GM12878 (cell line): Measurements from ENCODE around the gene C5orf34. TPM values are rescaled to one million over a fixed set of nuclear protein-coding genes. Genes with fewer than 3 reads are reported as not detected.

Experiments
- ATAC-seq: fragments of 200-7000 bp; cut with Tn5 transposase; 3 replicates; pipeline ENCODE4 v1.9.1; 2020; ENCODE audit warnings: mild to moderate bottlenecking, moderate library complexity
- BruUV-seq: library from RNA; stranded (reverse); fragments of 400-500 nt; replicated peaks from 2 replicates; lab custom pipeline; 2021; lab: Mats Ljungman, UMichigan
- CTCF ChIA-PET: fragments of 300-600 bp; sonication (Branson Sonifier 250); formaldehyde crosslinking; extraction: SDS; loops from one replicate; lab custom pipeline; 2021; ENCODE audit warnings: inconsistent platforms; lab: Yijun Ruan, JAX
- POLR2A ChIA-PET: fragments of 350-600 bp; formaldehyde crosslinking; extraction: SDS; loops from one replicate; lab custom pipeline; 2021; ENCODE audit warnings: inconsistent platforms; lab: Charles Lee
- RAD21 ChIA-PET: fragments of 300-600 bp; sonication (Branson Sonifier 250); formaldehyde crosslinking; loops from one replicate; lab custom pipeline; 2023; ENCODE audit warnings: antibody characterized with exemption; ENCODE audit not compliant: unreplicated experiment; lab: Charles Lee
- SMC1A ChIA-PET: fragments of 300-600 bp; sonication (Branson Sonifier 250); formaldehyde crosslinking; loops from one replicate; lab custom pipeline; 2023; ENCODE audit not compliant: unreplicated experiment, uncharacterized antibody; lab: Charles Lee
- DNase-seq: peaks from one replicate; pipeline ENCODE4 v3.0.0-alpha.2; 2011; ENCODE audit warnings: low read depth, low spot score
- FAIRE-seq: peaks from 3 replicates; lab custom pipeline; 2011; peaks lifted over from hg19 to GRCh38; lab: Jason Lieb, UNC
- H2AFZ ChIP-seq: 2 replicates; pipeline ENCODE4 v1.6.0; 2011; ENCODE audit warnings: low read depth, low read length, control low read depth; ENCODE audit not compliant: control insufficient read depth
- H3K27ac ChIP-seq: 2 replicates; pipeline ENCODE4 v1.5.1; 2011; ENCODE audit warnings: control low read depth; ENCODE audit not compliant: control insufficient read depth, insufficient read depth
- H3K27me3 ChIP-seq, 2 experiments: replicated peaks in 1 of 2; 2 replicates each; pipeline versions ENCODE4 v1.6.0 to v1.6.1; 2011; ENCODE audit warnings: low read length in 1 of 2; ENCODE audit not compliant: control insufficient read depth in 2 of 2, insufficient read depth in 2 of 2
- H3K36me3 ChIP-seq, 2 experiments: 2 replicates each; pipeline ENCODE4 v1.5.1; 2011; ENCODE audit warnings: low read length in 1 of 2; ENCODE audit not compliant: control insufficient read depth in 2 of 2, insufficient read depth in 2 of 2
- H3K4me1 ChIP-seq: 2 replicates; pipeline ENCODE4 v1.6.1; 2011; ENCODE audit warnings: mild to moderate bottlenecking, low read length, moderate library complexity, mixed read lengths; ENCODE audit not compliant: control insufficient read depth, insufficient read depth
- H3K4me2 ChIP-seq: 2 replicates; pipeline ENCODE4 v1.6.0; 2011; ENCODE audit warnings: control low read depth; ENCODE audit not compliant: control insufficient read depth, insufficient read depth
- H3K4me3 ChIP-seq: fragments of 200-600 bp; sonication (generic); 2 replicates; pipeline ENCODE4 v1.5.1; 2016
- H3K79me2 ChIP-seq: 2 replicates; pipeline ENCODE4 v1.6.0; 2011; ENCODE audit warnings: low read length; ENCODE audit not compliant: control insufficient read depth, insufficient read depth
- H3K9ac ChIP-seq: 2 replicates; pipeline ENCODE4 v1.8.0; 2011; ENCODE audit warnings: low read length, control low read depth, mixed read lengths; ENCODE audit not compliant: control insufficient read depth, insufficient read depth
- H3K9me3 ChIP-seq: replicated peaks from 3 replicates; pipeline ENCODE4 v1.5.1; 2011; ENCODE audit warnings: mild to moderate bottlenecking, low read length; ENCODE audit not compliant: control insufficient read depth, insufficient read depth
- H4K20me1 ChIP-seq: 2 replicates; pipeline ENCODE4 v1.6.0; 2011; ENCODE audit not compliant: control insufficient read depth, insufficient read depth
- BMI1 ChIP-seq: fragments of 450-650 bp; IDR thresholded peaks from 2 replicates; pipeline ENCODE4 v1.6.1; 2016; ENCODE audit warnings: mild to moderate bottlenecking, moderate library complexity, borderline replicate concordance
- EED ChIP-seq: sonication (generic); IDR thresholded peaks from 2 replicates; pipeline ENCODE4 v1.6.1; 2016; ENCODE audit warnings: antibody characterized with exemption, low read depth
- ELK1 ChIP-seq: IDR thresholded peaks from 2 replicates; pipeline ENCODE4 v1.6.1; 2012; ENCODE audit warnings: low read depth, low read length, improper control_type of control experiment
- HDGF ChIP-seq: fragments of 450-650 bp; IDR thresholded peaks from 2 replicates; pipeline ENCODE4 v1.6.1; 2016; ENCODE audit warnings: antibody characterized with exemption
- MTA2 ChIP-seq: fragments of 450-650 bp; IDR thresholded peaks from 2 replicates; pipeline ENCODE4 v1.6.1; 2016; ENCODE audit warnings: low read depth, mild to moderate bottlenecking, moderate library complexity
- NFYB ChIP-seq: IDR thresholded peaks from 2 replicates; pipeline ENCODE4 v1.6.1; 2011; ENCODE audit warnings: low read depth, mild to moderate bottlenecking, low read length, improper control_type of control experiment, moderate library complexity; ENCODE audit not compliant: insufficient read depth
- NR2C2 ChIP-seq: IDR thresholded peaks from 2 replicates; pipeline ENCODE4 v1.6.1; 2011; ENCODE audit warnings: borderline replicate concordance, low read depth; ENCODE audit not compliant: control insufficient read depth, insufficient read length
- PKNOX1 ChIP-seq: fragments of 450-650 bp; IDR thresholded peaks from 2 replicates; pipeline ENCODE4 v1.6.1; 2016; ENCODE audit warnings: mild to moderate bottlenecking
- TAF1 ChIP-seq: IDR thresholded peaks from 2 replicates; pipeline ENCODE4 v1.6.1; 2011; ENCODE audit warnings: mild to moderate bottlenecking, low read depth, low read length, borderline replicate concordance
- USF1 ChIP-seq: IDR thresholded peaks from 2 replicates; pipeline ENCODE4 v1.6.1; 2011; ENCODE audit warnings: borderline replicate concordance, low read depth, mild to moderate bottlenecking, moderate library complexity, mixed read lengths, low read length; ENCODE audit not compliant: insufficient read depth; ENCODE audit errors: extremely low read length
- USF2 ChIP-seq: IDR thresholded peaks from 2 replicates; pipeline ENCODE4 v1.6.1; 2011; ENCODE audit warnings: low read depth, low read length, improper control_type of control experiment, borderline replicate concordance
- ZBTB11 ChIP-seq: fragments of 450-650 bp; formaldehyde crosslinking; IDR thresholded peaks from 2 replicates; pipeline ENCODE4 v1.5.0; 2022; ENCODE audit warnings: mild to moderate bottlenecking, missing genetic modification characterization
- ZNF24 ChIP-seq: fragments of 450-650 bp; IDR thresholded peaks from 2 replicates; pipeline ENCODE4 v1.6.1; 2017; ENCODE audit warnings: antibody characterized with exemption, mild to moderate bottlenecking
- ZZZ3 ChIP-seq: IDR thresholded peaks from 2 replicates; pipeline ENCODE4 v1.6.1; 2011; ENCODE audit warnings: low read depth; ENCODE audit not compliant: control insufficient read depth, insufficient read length
- WGBS: methylation state at CpG from one replicate; pipeline ENCODE4 v1.1.6; 2016; ENCODE audit warnings: low lambda C conversion rate; ENCODE audit not compliant: insufficient replicate concordance, insufficient coverage; ENCODE audit errors: missing lambda C conversion rate; 5-methylcytosine and 5-hydroxymethylcytosine counted together
- in situ Hi-C: fragments of 300-500 bp; cut with MboI; formaldehyde crosslinking; loops from 9 replicates; pipeline ENCODE4 v1.14.3; 2018; ENCODE audit warnings: mixed read lengths
- intact Hi-C: fragments of 100-400 bp; cut with micrococcal nuclease; formaldehyde crosslinking; loops from one replicate; pipeline ENCODE4 v1.14.2; 2022; ENCODE audit not compliant: unreplicated experiment
- polyA plus RNA-seq, 11 experiments: library from polyadenylated mRNA; depleted of rRNA in 4 of 11; unstranded in 6 of 11; stranded (reverse) in 5 of 11; fragments of >200 nt; fragmentation: Nextera tagmentation in 4 of 11; fragmentation: Illumina TruSeq in 1 of 11; extraction: Ambion mirVana in 4 of 11; extraction: Trizol in 1 of 11; gene quantifications; 1 replicate in 1 of 11; 2 replicates in 10 of 11; pipeline versions ENCODE4 v1.2.1 to v1.2.3, GENCODE V29; 2011 to 2016; ENCODE audit warnings: inconsistent platforms in 2 of 11, missing spikeins in 2 of 11, low read depth in 1 of 11
- total RNA-seq, 4 experiments: library from RNA; depleted of rRNA in 3 of 4; stranded (reverse); fragments of >200 nt in 3 of 4; fragmentation: Illumina TruSeq in 1 of 4; extraction: Trizol in 1 of 4; gene quantifications; 2 replicates each; pipeline versions ENCODE4 v1.2.1 to v1.2.3, GENCODE V29; 2013 to 2021

The C5orf34 gene
- total and polyA plus RNA-seq, 10 of the 15 experiments (the other 5 are each of a cell fraction or from before 2014, with no cell fraction given), result 6.1 to 15.1 (median 10.0) TPM

- POLR2A ChIA-PET, result interaction anchor here (0.6 kb wide), 1 partner anchor 23 kb away, joined by 3 read pairs; no protein-coding TSS in a partner anchor
- no peak for FAIRE-seq
- TF ChIP-seq PKNOX1 (no peak), MTA2 (no peak), NR2C2 (no peak), TAF1 (no peak), ZBTB11 (no peak), ZNF24 (no peak), NFYB (no peak), USF2 (no peak), ZZZ3 (no peak), BMI1 (no peak), USF1 (no peak), HDGF (no peak), ELK1 (no peak), EED (no peak)
These were observed 5.7 kb upstream of the C5orf34 start for GRCh38 chr5:43520615-43521014.

More at GRCh38 chr5:43520615-43521014, 5.7 kb upstream of the C5orf34 start:
- intact Hi-C loops (no loop called here), in situ Hi-C loops (no loop called here)
- Histone ChIP-seq H3K79me2 (no peaks in the 10 kb centered on the region; the same call in 1 of the 2 replicates), H3K9me3 (no peaks in the 10 kb centered on the region), H2AFZ (no peak overlapping the region), H3K4me1 (no peaks in the 10 kb centered on the region), H3K9ac (no peak overlapping the region), H3K4me2 (no peak overlapping the region), H3K36me3 (peaks cover 0 to 7% of the 10 kb centered on the region in 2 experiments; a peak in 2 of 4 replicates), H4K20me1 (no peaks in the 10 kb centered on the region), H3K27ac (no peak overlapping the region), H3K4me3 (no peak overlapping the region), H3K27me3 (no peaks in the 10 kb centered on the region)
- DNase-seq (no peak), ATAC-seq (no peak)
- BruUV-seq, result no TSS peak
- 100% methylated on average over 1 of the region's 1 CpG for WGBS
- RAD21 ChIA-PET, result no interaction called here
- SMC1A ChIA-PET, result interaction anchor here (1.0 kb wide), 1 partner anchor 8 kb away, joined by 3 read pairs; no protein-coding TSS in a partner anchor
- CTCF ChIA-PET, result interaction anchor here (0.7 kb wide), 1 partner anchor 35 kb away, joined by 3 read pairs; no protein-coding TSS in a partner anchor
